Activated naive CD4-positive, alpha-beta T cell treated with anti-CD3 and anti-CD28 coated beads, Interleukin-2, amount 10 ng/mL, durations not matched to agents 5 hours and 36 hours (primary cell): Measurements from ENCODE around the gene ARHGEF26. TPM values are rescaled to one million over a fixed set of nuclear protein-coding genes. Genes with fewer than 3 reads are reported as not detected.

Experiments used
- total RNA-seq, 2 experiments: library from RNA; stranded (reverse); gene quantifications; one replicate each; pipeline ENCODE4 v1.2.3, GENCODE V29; 2021

ARHGEF26 gene
- under 1 TPM; 0.10 to 0.14 TPM for total RNA-seq

GRCh38 chr3:154120961-154121700, at the start of gene ARHGEF26:
Gene ARHGEF26 (plus strand): TSS chr3:154121390. CDS start chr3:154121993, 603 bp downstream.

Other genes with a start within 250 kb of the ARHGEF26 start
- gene DHX36, start 203.1 kb downstream of the ARHGEF26 start, total RNA-seq, result 10 to 100 TPM; 64.3 to 67.6 TPM